ENCODE measurements around the gene THY1.
"Not testable (repeated sequence)": the region's sequence is repeated elsewhere in the genome, so short reads cannot be mapped to it uniquely, and the experiment has no call there.

THY1 gene

GRCh38 chr11:119445379-119445778, 22.4 kb upstream of the THY1 start:
- DNase-seq = no peak

GRCh38 chr11:119441898-119442243, 18.9 kb upstream of the THY1 start:
- no peak for DNase-seq

GRCh38 chr11:119438599-119438998, 15.6 kb upstream of the THY1 start:
- no peak for DNase-seq

- DNase-seq = not testable (repeated sequence)
Observed at GRCh38 chr11:119437521-119437920, 14.5 kb upstream of the THY1 start.

GRCh38 chr11:119436711-119437110, 13.7 kb upstream of the THY1 start:
- DNase-seq = no peak

GRCh38 chr11:119436093-119436492, 13.1 kb upstream of the THY1 start:
- no peak for DNase-seq

GRCh38 chr11:119434591-119435330, 11.8 kb upstream of the THY1 start:
- no peak for DNase-seq

GRCh38 chr11:119433358-119433725, 10.4 kb upstream of the THY1 start:
- DNase-seq = no peak

GRCh38 chr11:119432484-119433357, 9.7 kb upstream of the THY1 start:
- no peak for DNase-seq

- DNase-seq = no peak
Observed at GRCh38 chr11:119431523-119431922, 8.6 kb upstream of the THY1 start.

- DNase-seq = no peak
Observed at GRCh38 chr11:119427279-119427678, 4.3 kb upstream of the THY1 start.

GRCh38 chr11:119426142-119426541, 3.2 kb upstream of the THY1 start:
- no peak for DNase-seq

GRCh38 chr11:119424775-119425174, 1.8 kb upstream of the THY1 start:
- DNase-seq = no peak

- no peak for DNase-seq
Observed at GRCh38 chr11:119424276-119424675, 1.3 kb upstream of the THY1 start.

GRCh38 chr11:119423509-119424254, 710 bp upstream of the THY1 start:
- no peak for DNase-seq

GRCh38 chr11:119421941-119422808, 797 bp downstream of the THY1 start:
- peak in 1 of 2 donors; percentile 17 for DNase-seq

- DNase-seq = no peak
Observed at GRCh38 chr11:119421351-119421750, 1.6 kb downstream of the THY1 start.

- DNase-seq = no peak
Observed at GRCh38 chr11:119420631-119421030, 2.3 kb downstream of the THY1 start.

- no peak for DNase-seq
Observed at GRCh38 chr11:119419834-119420492, 3.0 kb downstream of the THY1 start.

- DNase-seq = no peak
Observed at GRCh38 chr11:119419246-119419645, 3.7 kb downstream of the THY1 start.

- DNase-seq = no peak
Observed at GRCh38 chr11:119418759-119419158, 4.2 kb downstream of the THY1 start.
